Common myeloid progenitor, CD34-positive (primary cell): ENCODE data around the gene CDHR5.

Experiments used
- CTCF ChIA-PET: fragments of 350-600 bp; sonication (Branson Sonifier 250); formaldehyde crosslinking; loops from one replicate; lab custom pipeline; 2021; ENCODE audit warnings: antibody characterized with exemption; lab: Charles Lee
- POLR2A ChIA-PET: fragments of 350-600 bp; sonication (Branson Sonifier 250); formaldehyde crosslinking; loops from one replicate; lab custom pipeline; 2021; ENCODE audit warnings: antibody characterized with exemption; lab: Charles Lee
- DNase-seq, 3 donors: peaks; one replicate each; pipeline versions ENCODE4 v3.0.0 to v3.0.0-alpha.2; 2013
- H3K27ac ChIP-seq, 2 experiments: 1 replicate in 1 of 2; 2 replicates in 1 of 2; pipeline ENCODE4 v1.7.0; 2013; ENCODE audit warnings: inconsistent platforms in 2 of 2, low read length in 2 of 2, mild to moderate bottlenecking in 2 of 2, low read depth in 1 of 2, moderate library complexity in 1 of 2; ENCODE audit not compliant: severe bottlenecking in 2 of 2, insufficient read depth in 1 of 2, poor library complexity in 1 of 2
- H3K27me3 ChIP-seq, 5 experiments: replicated peaks in 2 of 5; 1 replicate in 3 of 5; 2 replicates in 2 of 5; pipeline versions ENCODE4 v1.6.1 to v1.7.0; 2013; ENCODE audit warnings: low read length in 4 of 5, mild to moderate bottlenecking in 2 of 5, moderate library complexity in 2 of 5, inconsistent platforms in 1 of 5; ENCODE audit not compliant: insufficient read depth in 5 of 5, control insufficient read depth in 4 of 5
- H3K36me3 ChIP-seq, 4 experiments: 1 replicate in 2 of 4; 2 replicates in 2 of 4; pipeline versions ENCODE4 v1.6.1 to v1.7.0; 2013; ENCODE audit warnings: low read length in 3 of 4, control low read depth in 1 of 4, mild to moderate bottlenecking in 1 of 4; ENCODE audit not compliant: control insufficient read depth in 4 of 4, insufficient read depth in 4 of 4
- H3K4me1 ChIP-seq, 4 experiments: 1 replicate in 3 of 4; 2 replicates in 1 of 4; pipeline versions ENCODE4 v1.6.1 to v1.7.1; 2013; ENCODE audit warnings: low read length in 3 of 4, mild to moderate bottlenecking in 3 of 4, control low read depth in 1 of 4, inconsistent platforms in 1 of 4, moderate library complexity in 1 of 4; ENCODE audit not compliant: control insufficient read depth in 4 of 4, insufficient read depth in 4 of 4; ENCODE audit errors: control extremely low read depth in 1 of 4
- H3K4me3 ChIP-seq, 7 experiments: 1 replicate in 4 of 7; 2 replicates in 3 of 7; pipeline versions ENCODE4 v1.5.1 to v1.7.0; 2013; ENCODE audit warnings: mild to moderate bottlenecking in 7 of 7, low read length in 6 of 7, moderate library complexity in 6 of 7, inconsistent platforms in 2 of 7, low read depth in 2 of 7, control low read depth in 1 of 7; ENCODE audit not compliant: insufficient read depth in 4 of 7, control insufficient read depth in 1 of 7; ENCODE audit errors: extremely low read depth in 1 of 7
- H3K9me3 ChIP-seq, 5 experiments: 1 replicate in 4 of 5; 2 replicates in 1 of 5; pipeline versions ENCODE4 v1.6.1 to v1.7.1; 2013; ENCODE audit warnings: low read length in 4 of 5, mild to moderate bottlenecking in 2 of 5, inconsistent platforms in 1 of 5, low read depth in 1 of 5, moderate library complexity in 1 of 5; ENCODE audit not compliant: control insufficient read depth in 4 of 5, insufficient read depth in 2 of 5; ENCODE audit errors: control extremely low read depth in 1 of 5
- WGBS: methylation state at CpG from one replicate; pipeline ENCODE4 v1.1.5; 2013; ENCODE audit not compliant: insufficient coverage; 5-methylcytosine and 5-hydroxymethylcytosine counted together

CDHR5 gene

GRCh38 chr11:617912-618682 is 6.7 kb downstream of the CDHR5 start:
- Histone ChIP-seq H3K27ac (no peak overlapping the region), H3K4me1 (peaks cover 0 to 31% (median 23%) of the 10 kb centered on the region in 4 experiments), H3K9me3 (no peaks in the 10 kb centered on the region), H3K27me3 (no peaks in the 10 kb centered on the region), H3K4me3 (no peak overlapping the region), H3K36me3 (peaks cover 0 to 19% (median 7%) of the 10 kb centered on the region in 4 experiments)
- DNase-seq, result no peak
- ChIA-PET POLR2A (no interaction called here), CTCF (no interaction called here)
- 94% methylated on average over 18 of the region's 25 CpGs for WGBS

DNA sequence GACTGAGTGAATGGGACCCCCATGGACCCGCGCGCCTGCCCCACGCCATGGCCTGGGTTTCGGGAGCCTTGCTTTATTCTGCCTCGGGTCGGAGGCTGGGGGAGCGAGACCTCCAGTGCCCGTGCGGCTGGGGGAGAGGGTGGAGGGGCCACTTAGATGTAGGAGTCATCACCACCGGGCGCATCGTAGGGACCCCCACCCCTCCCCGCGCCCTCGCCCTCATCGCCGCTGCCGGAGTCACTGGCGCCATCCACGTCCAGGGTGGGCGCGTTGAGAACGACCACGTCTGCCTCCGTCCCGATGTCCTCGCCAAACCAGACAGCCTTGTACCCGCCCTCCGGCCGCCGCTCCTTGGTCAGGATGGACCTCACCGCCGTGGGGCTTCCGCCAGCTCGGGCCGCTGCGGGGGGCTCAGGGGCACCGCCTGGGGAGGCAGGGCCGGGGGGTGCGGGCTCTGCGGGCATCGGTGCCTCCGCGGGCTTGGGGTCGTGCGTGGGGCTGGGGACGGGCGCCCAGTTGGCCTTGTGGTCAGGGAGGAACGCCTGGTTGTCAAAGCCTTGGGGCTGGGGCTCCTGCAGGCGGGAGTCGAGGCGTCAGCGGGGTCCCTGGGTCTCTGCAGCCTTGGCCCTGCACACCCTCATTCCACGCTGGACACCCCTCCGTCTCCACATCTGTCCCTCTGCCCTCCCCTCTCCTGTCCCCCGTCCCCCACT is 7.4 kb downstream of the CDHR5 start:
- POLR2A ChIA-PET, result no interaction called here
- CTCF ChIA-PET, result no interaction called here
- peaks cover 0 to 27% (median 13%) of the 10 kb centered on the region in 4 experiments for H3K36me3 ChIP-seq
- no peak for DNase-seq
- peak overlapping the region in 1 of 7 experiments; percentile 86 for H3K4me3 ChIP-seq
- peaks cover 0 to 31% (median 23%) of the 10 kb centered on the region in 4 experiments for H3K4me1 ChIP-seq
- 94% methylated on average over 53 of the region's 57 CpGs for WGBS
- H3K9me3 ChIP-seq, result no peaks in the 10 kb centered on the region
- H3K27ac ChIP-seq, result no peak overlapping the region
- H3K27me3 ChIP-seq, result no peaks in the 10 kb centered on the region

- 48% methylated on average over 31 of the region's 39 CpGs for WGBS
- ChIA-PET CTCF (interaction anchor here (0.6 kb wide), 1 partner anchor 32 kb away, joined by 5 read pairs; no protein-coding TSS in a partner anchor), POLR2A (interaction anchor here (0.5 to 0.9 kb wide), 4 partner anchors 24 to 114 kb away, joined by 3 to 6 read pairs (median 4); partner anchors contain the start of gene PHRF1)
- no peaks in the 10 kb centered on the region for H3K27me3 ChIP-seq
- peaks cover 0 to 31% (median 23%) of the 10 kb centered on the region in 4 experiments for H3K4me1 ChIP-seq
- DNase-seq, result no peak
- H3K9me3 ChIP-seq, result no peaks in the 10 kb centered on the region
- peak overlapping the region; percentile 64 to 86 (median 80) for H3K4me3 ChIP-seq
- peaks cover 0 to 34% (median 19%) of the 10 kb centered on the region in 4 experiments for H3K36me3 ChIP-seq
- H3K27ac ChIP-seq, result peak overlapping the region in 1 of 2 experiments; percentile 85
These were observed 8.2 kb downstream of the CDHR5 start for GRCh38 chr11:616320-617198.

DNA sequence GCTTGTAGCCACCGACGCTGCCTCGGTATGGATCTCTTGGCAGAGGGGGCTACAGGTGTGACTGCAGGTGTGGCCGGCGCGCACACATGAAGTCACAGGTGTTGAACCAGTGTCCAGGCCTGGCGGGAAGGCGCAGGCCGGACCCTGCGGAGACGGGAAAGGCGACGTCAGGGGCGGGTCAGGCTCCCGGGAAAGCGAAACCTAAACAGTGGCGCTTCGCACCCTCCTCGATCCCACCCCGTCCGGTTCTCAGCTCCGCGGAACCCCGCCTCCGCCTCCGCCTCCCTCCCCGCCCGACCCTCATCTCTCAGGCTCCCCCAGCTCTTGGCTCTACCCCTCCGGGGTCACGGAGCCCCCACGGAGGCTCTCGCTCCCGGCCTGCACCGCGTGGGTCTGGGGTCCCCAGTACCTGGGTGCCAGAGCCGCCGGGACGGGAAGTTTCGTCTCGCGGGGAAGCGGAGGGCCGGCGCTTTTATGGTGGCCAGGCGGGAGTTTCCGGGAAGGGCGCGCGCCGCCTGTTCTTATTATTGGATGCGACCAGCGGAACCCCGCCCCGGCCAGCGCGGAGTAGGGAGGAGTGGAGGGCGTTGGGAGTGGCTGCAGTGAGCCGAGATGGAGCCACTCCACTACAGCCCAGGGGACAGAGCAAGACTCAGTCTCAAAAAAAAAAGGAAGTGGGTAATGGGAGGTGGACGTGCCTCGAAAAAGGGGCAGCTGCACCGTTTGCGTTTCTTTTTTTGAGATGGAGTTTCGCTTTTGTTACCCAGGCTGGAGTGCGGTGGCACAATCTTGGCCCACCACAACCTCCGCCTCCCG is 9.0 kb downstream of the CDHR5 start, which contains the start of gene IRF7:
Gene IRF7, minus strand, starts transcription at position 447 of the 816 bp plus-strand sequence. CDS start 586 bp downstream, outside the sequence.
- H3K36me3 ChIP-seq, result peaks cover 2 to 42% (median 27%) of the 10 kb centered on the region in 4 experiments
- CTCF ChIA-PET, result interaction anchor here (0.6 kb wide), 1 partner anchor 32 kb away, joined by 5 read pairs; no protein-coding TSS in a partner anchor

DNA sequence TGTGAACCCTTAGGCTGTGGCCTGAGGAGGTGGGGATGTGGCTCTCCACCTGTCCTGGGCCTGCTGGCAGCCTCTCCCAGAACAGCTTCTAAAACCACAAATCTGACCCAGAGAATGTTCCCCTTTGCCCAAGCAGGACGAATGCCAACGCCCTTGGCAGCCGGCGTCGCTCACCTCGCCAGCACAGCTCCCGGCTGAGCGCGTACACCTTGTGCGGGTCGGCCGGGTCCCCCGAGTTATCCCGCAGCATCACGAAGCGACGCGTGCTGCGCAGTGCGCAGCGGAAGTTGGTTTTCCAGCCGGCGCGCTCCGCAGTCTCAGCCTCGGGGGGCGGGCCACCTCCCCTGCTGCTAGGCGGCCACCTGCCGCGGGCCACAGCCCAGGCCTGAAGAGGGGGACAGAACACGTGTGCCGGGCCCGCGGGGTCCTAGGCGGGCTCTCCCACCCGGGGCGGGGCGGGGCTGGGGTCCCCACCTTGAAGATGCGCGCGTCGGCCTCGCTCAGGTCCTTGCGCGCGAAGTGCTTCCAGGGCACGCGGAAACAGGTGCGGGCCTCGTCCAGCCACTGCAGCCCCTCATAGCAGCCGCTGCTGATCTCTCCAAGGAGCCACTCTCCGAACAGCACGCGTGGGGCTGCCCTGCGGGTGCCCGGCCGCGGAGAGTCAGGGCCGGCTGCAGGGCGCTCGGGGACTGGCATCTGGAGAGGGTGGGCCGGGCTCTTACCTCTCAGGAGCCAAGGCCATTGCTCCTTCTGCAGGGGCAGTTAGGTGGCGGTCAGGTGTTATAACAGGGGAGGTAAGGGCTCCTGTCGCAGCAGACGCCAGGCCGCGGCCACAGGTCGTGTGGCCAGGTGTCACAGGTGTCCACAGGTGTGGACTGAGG is 9.9 kb downstream of the CDHR5 start:
- DNase-seq, result peak in 1 of 3 donors; percentile 13
- no peaks in the 10 kb centered on the region for H3K9me3 ChIP-seq
- POLR2A ChIA-PET, result no interaction called here
- H3K36me3 ChIP-seq, result peaks cover 5 to 51% (median 33%) of the 10 kb centered on the region in 4 experiments
- no peaks in the 10 kb centered on the region for H3K27me3 ChIP-seq
- WGBS, result 75% methylated on average over 60 of the region's 68 CpGs
- H3K4me1 ChIP-seq, result peaks cover 0 to 31% (median 23%) of the 10 kb centered on the region in 4 experiments
- H3K27ac ChIP-seq, result peak overlapping the region; percentile 50 to 85
- CTCF ChIA-PET, result interaction anchor here (0.5 to 1.1 kb wide), 3 partner anchors 11 to 68 kb away, joined by 3 read pairs; no protein-coding TSS in a partner anchor
- H3K4me3 ChIP-seq, result peak overlapping the region; percentile 64 to 86 (median 80)

More for the DNA sequence above, 9.0 kb downstream of the CDHR5 start, which contains the start of gene IRF7:
- peak; percentile 95 to 98 (median 98) for DNase-seq
- POLR2A ChIA-PET, result interaction anchor here (0.5 to 0.9 kb wide), 4 partner anchors 23 to 115 kb away, joined by 3 to 6 read pairs (median 4); partner anchors contain the start of gene PHRF1
- no peaks in the 10 kb centered on the region for H3K27me3 ChIP-seq
- no peaks in the 10 kb centered on the region for H3K9me3 ChIP-seq
- peak within 1 kb of the TSS; percentile 50 to 85 for H3K27ac ChIP-seq
- peaks cover 0 to 31% (median 23%) of the 10 kb centered on the region in 4 experiments for H3K4me1 ChIP-seq
- H3K4me3 ChIP-seq, result peak within 1 kb of the TSS; percentile 64 to 86 (median 80)
- WGBS, result 1% methylated on average over 44 of the region's 66 CpGs
